ENCODE results near the gene CTIF.
A peak's percentile ranks its signal among the peaks of the same experiment; 100 is the strongest.
"Not testable (repeated sequence)": the region's sequence is repeated elsewhere in the genome, so short reads cannot be mapped to it uniquely, and the experiment has no call there.

The CTIF gene

GRCh38 chr18:48864876-48865275 is 326.0 kb downstream of the CTIF start:
- TF ChIP-seq, protein P1, sequence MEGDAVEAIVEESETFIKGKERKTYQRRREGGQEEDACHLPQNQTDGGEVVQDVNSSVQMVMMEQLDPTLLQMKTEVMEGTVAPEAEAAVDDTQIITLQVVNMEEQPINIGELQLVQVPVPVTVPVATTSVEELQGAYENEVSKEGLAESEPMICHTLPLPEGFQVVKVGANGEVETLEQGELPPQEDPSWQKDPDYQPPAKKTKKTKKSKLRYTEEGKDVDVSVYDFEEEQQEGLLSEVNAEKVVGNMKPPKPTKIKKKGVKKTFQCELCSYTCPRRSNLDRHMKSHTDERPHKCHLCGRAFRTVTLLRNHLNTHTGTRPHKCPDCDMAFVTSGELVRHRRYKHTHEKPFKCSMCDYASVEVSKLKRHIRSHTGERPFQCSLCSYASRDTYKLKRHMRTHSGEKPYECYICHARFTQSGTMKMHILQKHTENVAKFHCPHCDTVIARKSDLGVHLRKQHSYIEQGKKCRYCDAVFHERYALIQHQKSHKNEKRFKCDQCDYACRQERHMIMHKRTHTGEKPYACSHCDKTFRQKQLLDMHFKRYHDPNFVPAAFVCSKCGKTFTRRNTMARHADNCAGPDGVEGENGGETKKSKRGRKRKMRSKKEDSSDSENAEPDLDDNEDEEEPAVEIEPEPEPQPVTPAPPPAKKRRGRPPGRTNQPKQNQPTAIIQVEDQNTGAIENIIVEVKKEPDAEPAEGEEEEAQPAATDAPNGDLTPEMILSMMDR (IDR thresholded peaks at IDR 0.05; ENCODE audit: insufficient read depth, low read depth, low read length, missing control alignments): no peak
- DNase-seq (ENCODE audit: low read depth): no peak
- H3K4me3 ChIP-seq (ENCODE audit: low read depth, low read length): no peak overlapping the region

- DNase-seq (ENCODE audit: low read depth): no peak
- TF ChIP-seq, protein P1 (IDR thresholded peaks at IDR 0.05; ENCODE audit: insufficient read depth, low read depth, low read length, missing control alignments): no peak
- no peak overlapping the region for H3K4me3 ChIP-seq (ENCODE audit: low read depth, low read length)
These were observed 327.4 kb downstream of the CTIF start for GRCh38 chr18:48866028-48866733.

GRCh38 chr18:48866856-48867255 is 328.0 kb downstream of the CTIF start:
- no peak for DNase-seq (ENCODE audit: low read depth)
- no peak overlapping the region for H3K4me3 ChIP-seq (ENCODE audit: low read depth, low read length)
- TF ChIP-seq, protein P1 (IDR thresholded peaks at IDR 0.05; ENCODE audit: insufficient read depth, low read depth, low read length, missing control alignments): no peak

DNA sequence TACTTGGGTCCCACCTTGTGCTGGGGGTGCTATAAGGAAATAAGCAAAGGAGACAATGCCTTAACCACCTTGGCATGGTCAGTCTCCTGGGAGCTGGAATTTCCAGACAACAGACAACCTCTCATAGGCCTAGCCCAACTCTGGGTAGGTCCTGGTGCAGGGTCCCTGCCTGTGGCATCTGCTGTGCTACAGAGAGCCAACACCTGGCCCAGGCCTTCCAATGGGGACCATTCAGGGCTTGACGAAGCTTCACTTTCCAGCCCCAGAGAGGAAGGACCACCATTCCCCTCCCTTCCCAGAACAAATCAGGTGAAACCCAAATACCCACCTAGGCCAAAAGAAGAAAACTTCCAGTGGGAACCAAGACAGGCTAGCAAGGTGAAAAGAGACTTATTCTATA is 329.1 kb downstream of the CTIF start:
- TF ChIP-seq, protein P1 (IDR thresholded peaks at IDR 0.05; ENCODE audit: insufficient read depth, low read depth, low read length, missing control alignments): no peak
- DNase-seq (ENCODE audit: low read depth): no peak
- H3K4me3 ChIP-seq (ENCODE audit: low read depth, low read length): no peak overlapping the region

- peak overlapping the region; percentile 18 for H3K4me3 ChIP-seq (ENCODE audit: low read depth, low read length)
- DNase-seq (ENCODE audit: low read depth): peak; percentile 93
- TF ChIP-seq, protein P1 (IDR thresholded peaks at IDR 0.05; ENCODE audit: insufficient read depth, low read depth, low read length, missing control alignments): no peak
These were observed 329.9 kb downstream of the CTIF start for GRCh38 chr18:48868468-48869466.

GRCh38 chr18:48869591-48869990 is 330.8 kb downstream of the CTIF start:
- DNase-seq (ENCODE audit: low read depth): no peak
- TF ChIP-seq, protein P1 (IDR thresholded peaks at IDR 0.05; ENCODE audit: insufficient read depth, low read depth, low read length, missing control alignments): no peak
- H3K4me3 ChIP-seq (ENCODE audit: low read depth, low read length): no peak overlapping the region

GRCh38 chr18:48870926-48871325 is 332.1 kb downstream of the CTIF start:
- H3K4me3 ChIP-seq (ENCODE audit: low read depth, low read length); DNase-seq (ENCODE audit: low read depth): not testable (repeated sequence)
